ENCODE data around the gene PIP.
"Not testable (repeated sequence)": the region's sequence is repeated elsewhere in the genome, so short reads cannot be mapped to it uniquely, and the experiment has no call there.

The PIP gene

DNA sequence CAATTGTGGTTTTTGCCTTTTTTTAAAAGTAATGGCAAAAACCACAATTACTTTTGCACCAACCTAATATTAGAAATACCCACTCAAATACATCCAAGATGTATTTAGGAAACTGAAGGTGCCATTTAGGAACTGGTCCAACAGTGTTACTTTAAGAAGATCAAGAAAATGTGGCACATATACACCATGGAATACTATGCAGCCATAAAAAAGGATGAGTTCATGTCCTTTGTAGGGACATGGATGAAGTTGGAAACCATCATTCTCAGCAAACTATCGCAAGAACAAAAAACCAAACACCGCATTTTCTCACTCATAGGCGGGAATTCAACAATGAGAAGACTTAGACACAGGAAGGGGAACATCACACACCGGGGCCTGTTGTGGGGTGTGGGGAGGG, 48.9 kb downstream of the PIP start:
- DNase-seq = not testable (repeated sequence)

DNA sequence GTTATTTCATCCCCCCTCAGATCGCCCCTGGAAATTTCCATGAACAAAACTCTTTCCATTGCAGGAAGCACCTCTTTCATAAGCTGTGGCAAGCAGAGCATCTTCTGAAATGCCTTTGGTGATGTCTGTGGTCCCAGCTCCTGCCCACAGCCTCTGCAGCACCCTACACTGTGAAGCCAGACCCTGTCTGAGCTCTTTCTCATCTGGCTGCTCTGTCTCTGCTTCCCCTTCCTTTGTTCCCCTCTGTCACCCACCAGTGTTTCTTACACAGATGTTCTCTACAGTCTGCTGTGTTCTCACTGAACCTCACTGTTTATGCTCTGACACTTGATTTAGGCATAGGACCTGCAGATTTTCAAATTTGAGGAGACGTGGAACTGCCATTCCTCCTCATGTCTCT, 49.5 kb downstream of the PIP start:
- no peak for DNase-seq

DNA sequence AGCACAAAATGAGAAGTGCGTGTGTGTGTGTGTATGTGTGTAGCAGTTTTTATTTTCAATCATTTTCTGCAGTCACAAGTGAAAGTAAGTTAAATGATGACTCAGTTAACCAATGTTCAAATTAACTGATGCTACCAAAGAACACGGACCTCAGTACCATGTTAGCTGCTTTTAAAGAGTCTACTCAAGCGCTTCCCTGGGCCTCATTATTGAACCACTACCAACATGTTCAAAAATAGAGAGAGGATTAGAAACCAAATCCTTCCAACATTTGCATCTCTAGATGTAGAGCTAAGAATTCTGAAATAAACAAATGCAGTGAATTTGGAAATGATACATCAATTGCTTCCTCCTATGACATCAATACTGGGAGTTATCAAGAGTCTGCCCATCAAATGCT, 51.1 kb downstream of the PIP start, which contains the start of gene TAS2R39:
Gene TAS2R39 (plus strand): TSS at position 396 of the 400 bp plus-strand sequence. CDS start 0 bp downstream, at position 396.
- no peak for DNase-seq

DNA sequence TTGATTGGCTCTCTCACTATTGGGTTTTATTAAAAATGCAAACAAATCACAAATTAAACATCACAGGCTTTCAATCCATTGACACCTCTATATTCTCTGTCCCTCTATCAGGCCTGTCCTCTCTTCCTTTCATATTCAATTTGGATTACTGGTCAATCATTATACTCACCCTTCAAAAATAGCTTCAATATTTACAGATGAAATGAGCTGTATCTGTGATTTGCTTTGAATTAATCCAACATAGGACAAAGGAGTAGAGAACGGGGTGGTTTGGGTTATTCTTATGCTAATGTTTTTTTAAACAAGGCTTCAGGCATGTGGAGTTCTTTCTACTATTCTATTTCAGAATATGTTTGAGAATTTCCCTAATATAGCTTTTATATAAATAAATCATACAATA, 53.7 kb downstream of the PIP start:
- no peak for DNase-seq

DNA sequence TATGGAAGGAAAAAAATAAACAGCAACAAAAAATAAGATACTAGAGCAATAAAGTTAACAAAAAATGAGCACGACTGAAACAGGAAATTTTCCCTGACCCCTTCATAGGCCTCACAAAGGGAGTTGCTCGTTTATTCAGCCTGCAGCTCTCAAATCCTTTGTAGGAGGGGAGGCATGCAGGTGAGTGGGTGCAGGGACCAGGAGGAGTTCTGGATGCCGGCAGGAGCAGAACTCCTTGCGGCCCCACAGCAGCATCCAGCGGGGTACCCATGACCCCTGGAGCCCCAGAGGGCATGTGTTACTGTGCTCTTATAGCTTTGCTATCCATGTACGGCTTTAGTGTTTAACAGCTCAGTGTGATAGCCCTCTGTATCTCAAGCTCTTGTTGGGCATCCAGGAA, 57.1 kb downstream of the PIP start:
- no peak for DNase-seq

All from kidney glomerular epithelial cell (primary cell).